Islet precursor cell (in vitro differentiated cells): ENCODE results near the gene DNMT3A.

Experiments
- DNase-seq: peaks from one replicate; pipeline ENCODE4 v3.0.0-alpha.2; 2018

The DNMT3A gene

GRCh38 chr2:25254961-25255360 lies 86.8 kb downstream of the DNMT3A start:
- DNase-seq = no peak

GRCh38 chr2:25253153-25253626 lies 88.5 kb downstream of the DNMT3A start:
- DNase-seq = no peak

DNA sequence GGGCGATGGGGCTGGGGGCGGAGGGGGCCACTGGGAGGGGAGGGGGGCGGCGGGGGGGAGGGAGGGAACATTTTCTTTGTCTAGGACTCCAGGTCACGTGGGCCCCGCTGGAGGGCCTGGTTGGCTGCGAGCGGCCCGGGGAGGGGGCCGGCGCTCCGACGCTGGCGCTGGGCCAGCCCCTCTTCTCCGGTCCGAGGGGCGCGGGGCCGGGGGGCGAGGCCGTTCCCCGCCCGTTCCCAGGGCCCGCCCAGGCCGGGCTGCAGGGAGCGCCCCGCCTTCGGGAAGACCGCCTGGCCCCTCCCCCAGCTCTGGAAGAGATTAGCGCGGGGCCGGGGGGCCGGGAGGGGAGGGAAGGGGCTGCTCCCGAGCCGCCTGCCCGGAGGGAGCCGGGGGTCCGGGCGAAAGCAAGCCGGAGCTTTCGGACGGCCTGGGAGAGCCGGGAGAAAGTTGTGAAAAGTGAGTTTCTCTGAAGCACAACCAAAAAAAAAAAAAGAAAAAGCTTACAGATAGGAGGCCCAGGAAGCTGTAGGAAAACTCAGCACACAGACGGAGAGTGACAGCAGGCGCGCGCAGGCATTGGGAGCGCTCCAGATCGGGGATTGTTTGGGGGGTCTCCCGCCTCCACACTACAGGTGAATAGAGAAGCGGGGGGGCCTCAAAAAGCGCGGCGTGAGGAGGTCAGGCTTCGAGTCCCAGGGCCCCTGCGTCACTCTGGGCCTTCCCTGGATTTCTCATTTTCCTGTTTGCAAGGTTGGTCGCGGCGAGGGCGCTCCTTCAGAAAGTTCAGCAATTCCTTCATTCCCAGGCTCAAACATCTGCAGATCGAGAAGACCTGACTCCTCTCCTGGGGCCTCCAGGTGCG lies 89.2 kb downstream of the DNMT3A start:
- peak; percentile 96 for DNase-seq

DNA sequence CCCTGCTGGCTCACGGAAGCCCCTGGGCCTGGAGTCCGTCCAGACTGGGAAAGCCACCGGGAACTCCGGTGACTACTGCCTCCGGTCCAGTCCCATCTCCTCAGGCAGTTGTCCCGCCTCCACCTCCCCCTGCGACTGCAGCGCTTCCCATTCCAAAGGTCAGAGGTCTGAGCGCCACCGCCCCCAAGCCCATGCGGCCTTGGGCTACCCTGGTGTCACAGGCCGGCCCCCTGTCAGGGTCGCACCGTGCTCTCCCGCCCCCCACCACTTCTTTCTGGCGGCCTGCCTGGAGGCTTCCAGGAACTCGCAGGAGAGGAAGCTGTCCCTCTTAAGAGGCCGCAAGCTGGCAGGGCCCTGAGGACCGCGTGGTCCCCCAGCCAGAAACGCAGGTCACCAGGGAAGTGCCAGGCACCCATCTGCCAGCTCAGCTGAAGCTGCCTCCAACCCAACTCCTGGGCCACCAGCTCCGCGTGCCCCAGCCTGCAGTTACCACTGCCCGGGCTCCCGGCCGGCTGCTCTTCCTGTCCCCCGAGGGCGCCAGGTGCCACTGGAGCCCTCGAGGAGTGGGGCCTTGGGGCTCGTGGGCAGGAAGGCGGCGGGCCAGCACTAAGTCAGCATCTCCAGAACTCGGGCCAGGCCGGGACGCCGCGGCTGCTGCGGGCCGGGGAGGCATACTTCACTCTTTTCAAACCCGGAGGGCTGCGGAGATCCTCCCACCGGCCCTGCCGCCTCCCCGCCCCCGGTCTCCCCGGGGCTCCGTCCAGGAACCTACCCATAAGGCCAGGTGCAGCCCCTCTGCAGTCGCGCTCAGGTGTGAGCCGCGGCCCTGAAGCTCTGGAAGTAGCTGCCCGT lies 90.1 kb downstream of the DNMT3A start:
- peak; percentile 83 for DNase-seq

- no peak for DNase-seq
Observed at GRCh38 chr2:25251071-25251421, 90.7 kb downstream of the DNMT3A start.

GRCh38 chr2:25250331-25251070 lies 91.2 kb downstream of the DNMT3A start:
- peak; percentile 73 for DNase-seq

GRCh38 chr2:25249785-25250184 lies 91.9 kb downstream of the DNMT3A start:
- DNase-seq = peak; percentile 50

DNA sequence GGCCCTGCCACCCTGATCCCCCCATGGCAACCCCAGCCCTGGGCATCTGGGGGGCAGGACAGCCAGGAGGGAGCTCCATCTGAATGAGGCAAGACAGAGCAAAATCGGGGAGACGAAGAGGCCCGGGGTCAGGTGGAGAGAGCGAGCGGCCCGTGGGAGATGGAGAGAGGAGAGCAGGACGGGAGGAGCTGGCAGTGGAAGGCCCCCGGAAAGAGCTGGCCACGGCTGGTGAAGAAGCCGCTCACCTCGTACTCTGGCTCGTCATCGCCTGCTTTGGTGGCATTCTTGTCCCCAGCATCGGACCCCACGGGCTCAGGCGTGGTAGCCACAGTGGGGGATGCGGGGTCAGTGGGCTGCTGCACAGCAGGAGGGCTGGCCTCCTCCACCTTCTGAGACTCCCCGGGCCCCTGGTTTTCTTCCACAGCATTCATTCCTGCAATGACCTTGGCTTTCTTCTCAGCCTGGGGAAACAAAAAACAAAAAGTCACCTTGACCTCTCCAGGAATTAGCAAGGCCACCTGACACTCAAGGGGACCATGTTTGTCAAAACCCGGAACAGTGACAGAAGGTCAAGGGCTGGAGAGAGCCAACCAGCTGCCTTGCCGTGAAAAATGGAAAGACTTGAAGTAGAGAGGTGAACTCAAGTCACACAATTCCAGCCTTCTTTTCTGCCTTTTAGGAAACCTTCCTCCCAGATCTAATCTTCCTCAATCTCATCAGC lies 93.8 kb downstream of the DNMT3A start:
- DNase-seq = no peak

GRCh38 chr2:25246558-25247290 lies 95.0 kb downstream of the DNMT3A start:
- no peak for DNase-seq

DNA sequence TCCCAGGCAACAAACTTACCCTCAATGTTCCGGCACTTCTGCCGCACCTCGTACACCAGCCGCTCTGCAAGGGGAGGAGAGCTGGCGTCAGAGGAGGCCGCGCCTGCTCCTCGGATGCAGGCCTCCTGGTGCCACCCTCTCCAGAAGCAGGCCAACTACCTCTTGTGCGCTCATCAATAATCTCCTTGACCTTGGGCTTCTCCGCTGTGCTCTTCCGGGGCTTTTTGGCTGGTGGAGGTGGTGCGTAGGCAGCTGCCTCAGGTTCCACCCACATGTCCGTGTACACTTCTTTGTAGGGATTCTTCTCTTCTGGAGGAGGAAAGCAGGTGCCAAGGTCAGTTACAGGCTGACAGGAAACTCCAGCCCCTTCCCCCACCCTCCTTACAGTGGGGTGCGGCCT lies 95.7 kb downstream of the DNMT3A start:
- no peak for DNase-seq

GRCh38 chr2:25245141-25245540 lies 96.6 kb downstream of the DNMT3A start:
- DNase-seq = no peak

DNA sequence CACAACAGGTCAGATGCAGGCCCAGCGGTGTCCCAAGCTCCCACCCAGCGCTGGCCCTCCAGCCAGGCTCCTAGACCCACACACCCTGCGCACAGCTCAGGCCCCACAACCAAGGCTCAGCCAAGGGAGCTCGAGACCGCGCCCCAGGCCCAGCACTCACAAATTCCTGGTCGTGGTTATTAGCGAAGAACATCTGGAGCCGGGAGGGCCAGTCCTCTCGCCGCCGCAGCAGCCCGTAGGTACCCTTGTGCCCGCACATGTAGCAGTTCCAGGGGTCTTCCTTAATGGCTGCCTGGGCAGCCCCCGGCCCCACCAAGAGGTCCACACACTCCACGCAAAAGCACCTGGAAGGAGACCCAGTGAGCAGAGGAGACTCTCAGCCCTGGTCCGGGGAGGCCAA lies 97.7 kb downstream of the DNMT3A start:
- DNase-seq = no peak

DNA sequence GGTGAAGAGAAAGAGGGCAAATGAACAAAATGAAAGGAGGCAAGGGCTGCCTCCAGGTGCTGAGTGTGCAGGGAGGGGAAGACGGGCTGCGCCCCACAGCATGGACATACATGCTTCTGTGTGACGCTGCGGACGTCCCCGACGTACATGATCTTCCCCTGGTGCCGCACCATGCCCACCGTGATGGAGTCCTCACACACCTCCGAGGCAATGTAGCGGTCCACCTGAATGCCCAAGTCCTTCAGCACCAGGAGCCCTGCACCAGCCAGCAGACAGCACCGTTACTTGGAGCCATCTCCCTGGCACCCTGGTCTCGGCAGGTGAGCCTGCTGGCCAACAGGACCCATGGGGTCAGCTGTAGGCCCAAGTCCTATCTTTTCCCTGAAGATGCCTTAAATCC lies 100.3 kb downstream of the DNMT3A start:
- no peak for DNase-seq

- no peak for DNase-seq
Observed at GRCh38 chr2:25240636-25241035, 101.1 kb downstream of the DNMT3A start.

DNA sequence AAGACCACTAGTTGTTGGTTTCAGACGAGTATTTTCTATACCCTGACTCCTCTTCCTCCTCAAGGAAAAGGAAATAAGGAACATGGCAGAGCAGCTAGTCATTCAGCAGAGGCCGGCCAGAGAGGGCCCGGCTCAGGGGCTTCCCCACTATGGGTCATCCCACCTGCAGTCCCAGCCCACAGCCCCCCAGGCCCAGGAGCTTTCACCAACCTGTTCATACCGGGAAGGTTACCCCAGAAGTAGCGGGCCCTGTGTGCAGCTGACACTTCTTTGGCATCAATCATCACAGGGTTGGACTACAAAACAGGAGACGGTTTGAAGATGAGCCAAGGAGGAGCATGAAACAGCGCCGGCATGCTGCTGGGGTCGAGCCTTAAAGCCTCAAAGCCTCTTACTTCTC lies 102.8 kb downstream of the DNMT3A start:
- peak; percentile 46 for DNase-seq

DNA sequence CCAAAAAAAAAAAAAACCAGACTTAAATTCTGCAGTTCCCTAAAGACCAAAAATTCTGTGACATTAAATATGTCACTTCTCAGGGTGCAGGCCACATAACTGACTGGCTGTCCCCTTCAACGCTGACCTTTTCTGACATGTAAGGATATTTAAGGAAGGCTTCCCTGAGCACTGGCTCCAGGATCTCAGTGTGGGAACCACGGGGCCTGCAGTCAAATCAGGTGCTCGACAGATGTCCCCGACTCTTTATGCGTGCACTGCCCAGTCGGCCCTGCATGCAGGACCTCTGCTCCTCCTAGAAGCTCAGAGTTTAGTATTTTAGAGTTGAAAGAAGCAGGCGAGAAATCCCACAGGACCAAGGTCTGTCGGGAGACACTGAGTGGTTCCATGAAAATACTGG lies 104.0 kb downstream of the DNMT3A start:
- DNase-seq = no peak

DNA sequence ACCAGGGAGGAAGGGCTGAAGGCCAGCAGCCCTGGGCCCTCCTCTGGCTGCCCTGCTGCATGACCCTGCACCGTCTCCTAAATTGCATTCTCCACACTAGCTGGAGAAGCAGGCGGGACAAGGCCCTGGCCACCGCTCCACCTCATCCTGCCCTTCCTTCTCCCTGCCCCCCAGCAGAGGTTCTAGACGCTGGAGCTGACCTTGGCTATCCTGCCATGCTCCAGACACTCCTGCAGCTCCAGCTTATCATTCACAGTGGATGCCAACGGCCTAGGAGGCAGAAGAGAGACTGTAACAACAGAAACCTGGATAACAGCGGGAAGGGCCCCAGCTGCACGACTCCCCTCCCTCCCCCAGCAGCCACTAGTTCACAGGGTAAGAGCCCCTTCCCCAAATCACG lies 105.0 kb downstream of the DNMT3A start:
- DNase-seq = no peak

DNA sequence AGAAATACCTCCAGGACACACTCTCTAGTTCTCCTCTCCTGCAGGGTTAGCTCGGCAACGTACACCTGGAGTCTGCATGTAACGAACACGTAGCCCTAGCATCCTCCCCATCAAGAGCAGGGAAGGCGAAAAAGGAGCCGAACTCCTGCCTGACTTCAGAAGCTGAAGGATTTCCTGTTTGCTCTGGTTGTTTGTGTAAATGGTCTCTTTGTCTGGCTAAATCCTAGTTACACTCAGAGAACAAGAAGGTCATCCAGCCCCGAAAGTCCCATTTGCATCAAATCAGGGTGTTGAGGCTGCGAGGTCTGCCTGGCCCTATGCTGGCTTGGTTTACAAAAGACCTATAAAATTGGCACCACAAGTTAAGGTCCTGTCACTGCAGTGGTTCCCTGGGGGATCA lies 107.0 kb downstream of the DNMT3A start:
- DNase-seq = no peak

GRCh38 chr2:25233916-25234605 lies 107.7 kb downstream of the DNMT3A start:
- DNase-seq = no peak

- DNase-seq = no peak
Observed at GRCh38 chr2:25232248-25232825, 109.4 kb downstream of the DNMT3A start.

GRCh38 chr2:25230948-25231311 lies 110.8 kb downstream of the DNMT3A start:
- peak; percentile 68 for DNase-seq
